ENCODE results near the gene APEH. TPM values are rescaled to one million over a fixed set of nuclear protein-coding genes. Genes with fewer than 3 reads are reported as not detected.
A peak's percentile ranks its signal among the peaks of the same experiment; 100 is the strongest.

Gene APEH
- total RNA-seq, 1 experiment from 2014 or later: 215 TPM

- no peak overlapping the region for H3K27ac ChIP-seq (ENCODE audit: insufficient read length, low read depth, low read length)
- H3K4me2 ChIP-seq (ENCODE audit: insufficient read depth, insufficient read length, low read length): no peak overlapping the region
- no peaks in the 10 kb centered on the region; the same call in 1 of the 2 replicates for H3K79me2 ChIP-seq (ENCODE audit: insufficient read depth, low read length)
- Mint-ChIP-seq H3K9me3 (no peaks in the 10 kb centered on the region), H3K36me3 (ENCODE audit: insufficient read depth in 1 of 3, low read depth in 3 of 3) (peaks cover 10 to 13% (median 12%) of the 10 kb centered on the region in 3 experiments; a peak in 6 of 7 replicates), H3K27ac (peak overlapping the region in 2 of 3 experiments; percentile 29 to 59; a peak in 1 of 7 replicates), H3K4me3 (peak overlapping the region; percentile 47 to 62), H3K4me1 (peaks cover 26 to 32% of the 10 kb centered on the region in 2 experiments), H3K27me3 (ENCODE audit: low read depth) (no peaks in the 10 kb centered on the region; the same call in 1 of the 2 replicates)
- peaks cover 8% of the 10 kb centered on the region for H3K23me2 ChIP-seq (ENCODE audit: insufficient read length, low read depth, low read length, poor library complexity, severe bottlenecking)
- no peak overlapping the region for H4K91ac ChIP-seq (ENCODE audit: insufficient read length, low read depth, low read length)
- no peak overlapping the region for H3K14ac ChIP-seq (ENCODE audit: insufficient read depth, low read length)
- no peak overlapping the region for H3K9ac ChIP-seq (ENCODE audit: extremely low read depth, insufficient read length, low read length)
- H2BK120ac ChIP-seq (ENCODE audit: low read depth, low read length, poor library complexity, severe bottlenecking): no peak overlapping the region
- no peaks in the 10 kb centered on the region for H3K9me3 ChIP-seq (ENCODE audit: control insufficient read depth, low read depth, low read length)
- no peaks in the 10 kb centered on the region for H3K27me3 ChIP-seq (ENCODE audit: insufficient read depth, low read length)
- H3K4ac ChIP-seq (ENCODE audit: low read depth, low read length): no peak overlapping the region
- no peak overlapping the region for H4K5ac ChIP-seq (ENCODE audit: insufficient read length, low read depth, low read length)
- no peak overlapping the region for H3K56ac ChIP-seq (ENCODE audit: insufficient read length, low read depth, low read length)
- H2AK5ac ChIP-seq (ENCODE audit: insufficient read length, low read length): no peak overlapping the region
- no peak overlapping the region for H2BK15ac ChIP-seq (ENCODE audit: low read depth, low read length)
- no peak overlapping the region for H3T11ph ChIP-seq (ENCODE audit: low read length)
- H3K79me1 ChIP-seq (ENCODE audit: insufficient read depth, low read depth, low read length, poor library complexity, severe bottlenecking): peaks cover 4% of the 10 kb centered on the region
- H3K23ac ChIP-seq (ENCODE audit: insufficient read length, low read depth, low read length): no peak overlapping the region
- no peak overlapping the region for H2BK20ac ChIP-seq (ENCODE audit: low read depth, low read length, poor library complexity, severe bottlenecking)
- no CpG with 5 or more reads among the region's 11 CpGs for WGBS (ENCODE audit: extremely low coverage, insufficient read length, low lambda C conversion rate)
- TF ChIP-seq, protein P1, sequence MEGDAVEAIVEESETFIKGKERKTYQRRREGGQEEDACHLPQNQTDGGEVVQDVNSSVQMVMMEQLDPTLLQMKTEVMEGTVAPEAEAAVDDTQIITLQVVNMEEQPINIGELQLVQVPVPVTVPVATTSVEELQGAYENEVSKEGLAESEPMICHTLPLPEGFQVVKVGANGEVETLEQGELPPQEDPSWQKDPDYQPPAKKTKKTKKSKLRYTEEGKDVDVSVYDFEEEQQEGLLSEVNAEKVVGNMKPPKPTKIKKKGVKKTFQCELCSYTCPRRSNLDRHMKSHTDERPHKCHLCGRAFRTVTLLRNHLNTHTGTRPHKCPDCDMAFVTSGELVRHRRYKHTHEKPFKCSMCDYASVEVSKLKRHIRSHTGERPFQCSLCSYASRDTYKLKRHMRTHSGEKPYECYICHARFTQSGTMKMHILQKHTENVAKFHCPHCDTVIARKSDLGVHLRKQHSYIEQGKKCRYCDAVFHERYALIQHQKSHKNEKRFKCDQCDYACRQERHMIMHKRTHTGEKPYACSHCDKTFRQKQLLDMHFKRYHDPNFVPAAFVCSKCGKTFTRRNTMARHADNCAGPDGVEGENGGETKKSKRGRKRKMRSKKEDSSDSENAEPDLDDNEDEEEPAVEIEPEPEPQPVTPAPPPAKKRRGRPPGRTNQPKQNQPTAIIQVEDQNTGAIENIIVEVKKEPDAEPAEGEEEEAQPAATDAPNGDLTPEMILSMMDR (conservative IDR thresholded peaks at IDR 0.05): peak; percentile 89
- no peaks in the 10 kb centered on the region; the same call in 1 of the 2 replicates for H3K4me1 ChIP-seq (ENCODE audit: insufficient read depth, low read length)
- peak; percentile 90 for DNase-seq
- H3K18ac ChIP-seq (ENCODE audit: insufficient read length, low read depth, low read length): no peak overlapping the region
- no peak overlapping the region for H2AFZ ChIP-seq (ENCODE audit: low read length)
- no peak overlapping the region for H2BK5ac ChIP-seq (ENCODE audit: insufficient read length, low read length)
- H4K20me1 ChIP-seq (ENCODE audit: control insufficient read depth, insufficient read depth, insufficient read length): no peaks in the 10 kb centered on the region
- H4K8ac ChIP-seq (replicated peaks; ENCODE audit: insufficient read length, low read depth, low read length): no peak overlapping the region
- no peak overlapping the region for H2BK12ac ChIP-seq (ENCODE audit: insufficient read length, low read depth, low read length)
Observed at GRCh38 chr3:49671291-49672288, 2.6 kb upstream of the APEH start.
